ENCODE results near the gene EPHB6. TPM values are rescaled to one million over a fixed set of nuclear protein-coding genes. Genes with fewer than 3 reads are reported as not detected.

Gene EPHB6
- total RNA-seq, 4 donors from 2014 or later = 158 to 346 (median 221) TPM

- TF ChIP-seq POLR2A (IDR thresholded peaks at IDR 0.05) (no peak), CTCF (IDR thresholded peaks at IDR 0.05) (no peak)
- no peak for DNase-seq (ENCODE audit: low spot score in 2 of 2)
- intact Hi-C loops (cut with DNase I; ENCODE audit: low total_unique reads) = no loop called here
- H3K4me3 ChIP-seq (ENCODE audit: low read depth, poor library complexity, severe bottlenecking) = no peak overlapping the region
These were observed 46.4 kb upstream of the EPHB6 start for GRCh38 chr7:142808461-142808801.

GRCh38 chr7:142808802-142809583 is 45.9 kb upstream of the EPHB6 start:
- no peak overlapping the region for H3K4me3 ChIP-seq (ENCODE audit: low read depth, poor library complexity, severe bottlenecking)
- no peak for TF ChIP-seq POLR2A (IDR thresholded peaks at IDR 0.05)
- no peak for TF ChIP-seq CTCF (IDR thresholded peaks at IDR 0.05)
- DNase-seq (ENCODE audit: low spot score in 2 of 2) = no peak
- intact Hi-C loops (cut with DNase I; ENCODE audit: low total_unique reads) = no loop called here
- WGBS, 2 donors = 58 to 74% methylated on average over 6 of the region's 6 CpGs

- no peak overlapping the region for H3K4me3 ChIP-seq (ENCODE audit: low read depth, poor library complexity, severe bottlenecking)
- no peak for DNase-seq (ENCODE audit: low spot score in 2 of 2)
- TF ChIP-seq CTCF (IDR thresholded peaks at IDR 0.05) (no peak), POLR2A (IDR thresholded peaks at IDR 0.05) (no peak)
- 78 to 84% methylated on average over 2 of the region's 2 CpGs for WGBS, 2 donors
- intact Hi-C loops (cut with DNase I; ENCODE audit: low total_unique reads) = no loop called here
These were observed 45.2 kb upstream of the EPHB6 start for GRCh38 chr7:142809671-142810070.

- no peak overlapping the region for H3K4me3 ChIP-seq (ENCODE audit: low read depth, poor library complexity, severe bottlenecking)
- no peak for DNase-seq (ENCODE audit: low spot score in 2 of 2)
- intact Hi-C loops (cut with DNase I; ENCODE audit: low total_unique reads) = no loop called here
- WGBS, 2 donors = 29 to 34% methylated on average over 6 of the region's 6 CpGs
- TF ChIP-seq POLR2A (IDR thresholded peaks at IDR 0.05) (no peak), CTCF (IDR thresholded peaks at IDR 0.05) (no peak)
These were observed 43.6 kb upstream of the EPHB6 start for GRCh38 chr7:142811154-142811737.

- intact Hi-C loops (cut with DNase I; ENCODE audit: low total_unique reads) = no loop called here
- no peak for DNase-seq (ENCODE audit: low spot score in 2 of 2)
- H3K4me3 ChIP-seq (ENCODE audit: low read depth, poor library complexity, severe bottlenecking) = no peak overlapping the region
- TF ChIP-seq POLR2A (IDR thresholded peaks at IDR 0.05) = no peak
- no peak for TF ChIP-seq CTCF (IDR thresholded peaks at IDR 0.05)
- WGBS, 2 donors = 51 to 53% methylated on average over 7 of the region's 7 CpGs
These were observed 42.2 kb upstream of the EPHB6 start for GRCh38 chr7:142812437-142813215.

Measured in lower leg skin (tissue), 4 donors.